B cell (primary cell): ENCODE data around the gene HDHD2. TPM values are rescaled to one million over a fixed set of nuclear protein-coding genes. Genes with fewer than 3 reads are reported as not detected.
"Not testable (repeated sequence)": the region's sequence is repeated elsewhere in the genome, so short reads cannot be mapped to it uniquely, and the experiment has no call there.

ENCODE experiments used
- ATAC-seq: fragments of 200-7000 bp; cut with Tn5 transposase; one replicate; pipeline ENCODE4 v1.10.0; 2021; ENCODE audit warnings: low read depth, mild to moderate bottlenecking, moderate number of reproducible peaks, moderate library complexity
- CTCF ChIA-PET: fragments of 350-600 bp; sonication (Branson Sonifier 250); formaldehyde crosslinking; loops from one replicate; lab custom pipeline; 2021; ENCODE audit warnings: antibody characterized with exemption, inconsistent platforms; lab: Charles Lee
- POLR2A ChIA-PET: fragments of 350-600 bp; sonication (Branson Sonifier 250); formaldehyde crosslinking; loops from one replicate; lab custom pipeline; 2021; ENCODE audit warnings: antibody characterized with exemption; lab: Charles Lee
- DNase-seq: peaks from one replicate; pipeline ENCODE4 v3.0.0; 2013
- H2AFZ ChIP-seq: 2 replicates; pipeline ENCODE4 v1.6.1; 2012; ENCODE audit warnings: mild to moderate bottlenecking, low read depth, low read length; ENCODE audit not compliant: insufficient read depth, poor library complexity, severe bottlenecking
- H3K27ac ChIP-seq, 2 donors: 1 replicate in 1 of 2; 2 replicates in 1 of 2; pipeline ENCODE4 v1.5.1; 2012 to 2013; ENCODE audit warnings: low read length in 2 of 2, mild to moderate bottlenecking in 2 of 2, moderate library complexity in 1 of 2
- H3K27me3 ChIP-seq, 4 experiments: fragments of 200-600 bp in 1 of 4; sonication (generic) in 1 of 4; replicated peaks in 1 of 4; 1 replicate in 2 of 4; 2 replicates in 2 of 4; pipeline versions ENCODE4 v1.6.1 to v1.7.0; 2013 to 2016; ENCODE audit warnings: low read length in 3 of 4, mild to moderate bottlenecking in 2 of 4, mixed read lengths in 1 of 4, moderate library complexity in 1 of 4; ENCODE audit not compliant: insufficient read depth in 4 of 4, control insufficient read depth in 3 of 4; ENCODE audit errors: control extremely low read depth in 1 of 4
- H3K36me3 ChIP-seq, 2 experiments: replicated peaks in 1 of 2; 1 replicate in 1 of 2; 2 replicates in 1 of 2; pipeline versions ENCODE4 v1.6.1 to v1.7.1; 2013; ENCODE audit warnings: low read length in 1 of 2; ENCODE audit not compliant: insufficient read depth in 2 of 2, control insufficient read depth in 1 of 2; ENCODE audit errors: control extremely low read depth in 1 of 2, extremely low read depth in 1 of 2
- H3K4me1 ChIP-seq, 2 donors: fragments of 200-600 bp in 1 of 2; sonication (generic) in 1 of 2; 1 replicate in 1 of 2; 2 replicates in 1 of 2; pipeline versions ENCODE4 v1.5.1 to v1.6.1; 2013 to 2017; ENCODE audit warnings: low read length in 2 of 2; ENCODE audit not compliant: control insufficient read depth in 2 of 2, insufficient read depth in 2 of 2
- H3K4me2 ChIP-seq: replicated peaks from 2 replicates; pipeline ENCODE3; 2012; ENCODE audit warnings: mild to moderate bottlenecking, low read depth, low read length; ENCODE audit not compliant: poor library complexity, severe bottlenecking
- H3K4me3 ChIP-seq, 5 experiments: fragments of 200-600 bp in 1 of 5; sonication (generic) in 1 of 5; 1 replicate in 3 of 5; 2 replicates in 2 of 5; pipeline versions ENCODE4 v1.5.1 to v1.7.0; 2011 to 2016; ENCODE audit warnings: low read length in 4 of 5, mild to moderate bottlenecking in 4 of 5, low read depth in 2 of 5, control low read depth in 1 of 5, moderate library complexity in 1 of 5; ENCODE audit not compliant: insufficient read depth in 1 of 5; ENCODE audit errors: control extremely low read depth in 1 of 5, extremely low read depth in 1 of 5
- H3K79me2 ChIP-seq: fragments of 200-600 bp; sonication (generic); one replicate; pipeline ENCODE4 v1.6.0; 2016; ENCODE audit warnings: low read length; ENCODE audit not compliant: control insufficient read depth, insufficient read depth
- H3K9ac ChIP-seq: fragments of 200-600 bp; sonication (generic); 2 replicates; pipeline ENCODE4 v1.6.1; 2017; ENCODE audit warnings: mild to moderate bottlenecking, low read length, moderate library complexity
- H3K9me3 ChIP-seq, 3 donors: one replicate each; pipeline versions ENCODE4 v1.6.1 to v1.7.1; 2013; ENCODE audit warnings: low read length in 2 of 3; ENCODE audit not compliant: control insufficient read depth in 2 of 3, insufficient read depth in 1 of 3; ENCODE audit errors: control extremely low read depth in 1 of 3
- H4K20me1 ChIP-seq: 2 replicates; pipeline ENCODE4 v1.6.0; 2012; ENCODE audit warnings: mild to moderate bottlenecking, low read length; ENCODE audit not compliant: insufficient read depth, control insufficient read depth, poor library complexity, severe bottlenecking
- H3K27ac Mint-ChIP-seq: one replicate; pipeline ENCODE4 v1.8.0; 2021; ENCODE audit warnings: mixed read lengths
- H3K27me3 Mint-ChIP-seq: one replicate; pipeline ENCODE4 v1.8.0; 2021; ENCODE audit warnings: mixed read lengths
- H3K4me1 Mint-ChIP-seq: one replicate; pipeline ENCODE4 v1.8.0; 2021; ENCODE audit warnings: mixed read lengths
- H3K4me3 Mint-ChIP-seq: one replicate; pipeline ENCODE4 v1.8.0; 2021; ENCODE audit warnings: mixed read lengths
- H3K9me3 Mint-ChIP-seq: one replicate; pipeline ENCODE4 v1.8.0; 2022; ENCODE audit warnings: mixed read lengths; ENCODE audit not compliant: insufficient read depth
- EZH2 ChIP-seq: IDR thresholded peaks from 2 replicates; pipeline ENCODE4 v1.6.1; 2012; ENCODE audit warnings: borderline replicate concordance, low read depth, mild to moderate bottlenecking, moderate library complexity, low read length; ENCODE audit not compliant: insufficient read depth, poor library complexity, severe bottlenecking
- WGBS: methylation state at CpG from one replicate; pipeline ENCODE4 v1.1.5; 2013; ENCODE audit warnings: missing lambda C conversion rate; ENCODE audit not compliant: insufficient coverage; 5-methylcytosine and 5-hydroxymethylcytosine counted together
- intact Hi-C: fragments of 100-400 bp; cut with micrococcal nuclease; formaldehyde crosslinking; loops from one replicate; pipeline ENCODE4 v1.10.0; 2022
- polyA plus RNA-seq: library from polyadenylated mRNA; depleted of rRNA; stranded (reverse); fragments of >200 nt; gene quantifications from 2 replicates; pipeline ENCODE4 v1.2.3, GENCODE V29; 2012
- total RNA-seq, 2 donors: library from RNA; stranded (reverse); fragments of 120-200 nt in 1 of 2; gene quantifications; 1 replicate in 1 of 2; 2 replicates in 1 of 2; pipeline versions ENCODE4 v1.2.3 to v1.2.4, GENCODE V29; 2013 to 2022
- TF ChIP-seq, protein P1 (sequence below): fragments of 200-600 bp; IDR thresholded peaks from one replicate; pipeline ENCODE4 v1.8.0; 2022; ENCODE audit warnings: antibody characterized with exemption, mild to moderate bottlenecking

HDHD2 gene
- total and polyA plus RNA-seq, 2 donors (not counting 1 experiment from before 2014, with no cell fraction given) = 7.3 to 45.5 TPM

DNA sequence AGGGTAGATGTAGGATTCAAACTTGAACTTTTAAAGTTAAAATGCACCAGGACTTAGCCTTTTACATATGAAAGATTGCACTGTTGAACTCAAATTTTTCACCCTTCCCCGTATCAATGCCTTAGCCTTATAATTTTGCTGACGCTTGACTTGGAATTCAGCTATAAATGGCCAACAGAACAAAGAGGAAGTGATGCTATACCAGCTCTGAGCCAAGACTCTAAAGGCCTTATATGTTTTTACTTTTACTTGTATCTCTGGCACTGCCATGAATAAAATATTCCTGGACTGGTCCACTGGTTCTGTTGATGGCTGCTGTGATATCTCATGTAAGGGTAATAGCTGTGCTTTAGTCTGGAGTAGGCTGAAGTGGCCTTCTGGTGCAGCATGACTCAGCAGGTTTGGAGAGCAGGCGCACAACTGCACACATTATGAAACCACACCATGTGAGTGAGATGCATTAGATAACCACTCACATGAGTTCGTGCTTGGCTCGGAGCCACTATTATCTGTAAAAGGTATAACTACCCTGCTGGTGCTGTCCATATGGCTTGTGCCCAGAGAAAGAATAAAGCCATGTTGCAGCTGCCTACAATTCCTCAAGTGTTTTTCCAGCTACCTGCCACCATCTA, 34.2 kb upstream of the HDHD2 start:
- CTCF ChIA-PET = interaction anchor here (2.3 kb wide), 1 partner anchor 20 kb away, joined by 7 read pairs; no protein-coding TSS in a partner anchor
- H3K9me3 Mint-ChIP-seq = peaks cover 14% of the 10 kb centered on the region
- no peak overlapping the region for H3K4me3 ChIP-seq
- no peak overlapping the region for H2AFZ ChIP-seq
- H3K27ac ChIP-seq = no peak overlapping the region
- no peak for ATAC-seq
- peaks cover 24% of the 10 kb centered on the region for H3K27me3 Mint-ChIP-seq
- H3K4me3 Mint-ChIP-seq = no peak overlapping the region
- no peaks in the 10 kb centered on the region for H4K20me1 ChIP-seq
- POLR2A ChIA-PET = no interaction called here
- intact Hi-C loops = no loop called here
- H3K79me2 ChIP-seq = no peaks in the 10 kb centered on the region
- H3K36me3 ChIP-seq = no peaks in the 10 kb centered on the region
- no peaks in the 10 kb centered on the region for H3K4me1 ChIP-seq
- no peak overlapping the region for H3K27ac Mint-ChIP-seq
- no peak overlapping the region for H3K9ac ChIP-seq
- H3K27me3 ChIP-seq = peaks cover 0 to 8% (median 0%) of the 10 kb centered on the region in 4 experiments
- peak; percentile 42 for DNase-seq
- H3K9me3 ChIP-seq = peaks cover 0 to 19% (median 17%) of the 10 kb centered on the region in 3 donors
- WGBS = 75% methylated on average over 3 of the region's 5 CpGs
- peaks cover 3% of the 10 kb centered on the region for H3K4me1 Mint-ChIP-seq
- no peak overlapping the region for H3K4me2 ChIP-seq
- TF ChIP-seq EZH2 = no peak
- TF ChIP-seq, protein P1, sequence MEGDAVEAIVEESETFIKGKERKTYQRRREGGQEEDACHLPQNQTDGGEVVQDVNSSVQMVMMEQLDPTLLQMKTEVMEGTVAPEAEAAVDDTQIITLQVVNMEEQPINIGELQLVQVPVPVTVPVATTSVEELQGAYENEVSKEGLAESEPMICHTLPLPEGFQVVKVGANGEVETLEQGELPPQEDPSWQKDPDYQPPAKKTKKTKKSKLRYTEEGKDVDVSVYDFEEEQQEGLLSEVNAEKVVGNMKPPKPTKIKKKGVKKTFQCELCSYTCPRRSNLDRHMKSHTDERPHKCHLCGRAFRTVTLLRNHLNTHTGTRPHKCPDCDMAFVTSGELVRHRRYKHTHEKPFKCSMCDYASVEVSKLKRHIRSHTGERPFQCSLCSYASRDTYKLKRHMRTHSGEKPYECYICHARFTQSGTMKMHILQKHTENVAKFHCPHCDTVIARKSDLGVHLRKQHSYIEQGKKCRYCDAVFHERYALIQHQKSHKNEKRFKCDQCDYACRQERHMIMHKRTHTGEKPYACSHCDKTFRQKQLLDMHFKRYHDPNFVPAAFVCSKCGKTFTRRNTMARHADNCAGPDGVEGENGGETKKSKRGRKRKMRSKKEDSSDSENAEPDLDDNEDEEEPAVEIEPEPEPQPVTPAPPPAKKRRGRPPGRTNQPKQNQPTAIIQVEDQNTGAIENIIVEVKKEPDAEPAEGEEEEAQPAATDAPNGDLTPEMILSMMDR = no peak

DNA sequence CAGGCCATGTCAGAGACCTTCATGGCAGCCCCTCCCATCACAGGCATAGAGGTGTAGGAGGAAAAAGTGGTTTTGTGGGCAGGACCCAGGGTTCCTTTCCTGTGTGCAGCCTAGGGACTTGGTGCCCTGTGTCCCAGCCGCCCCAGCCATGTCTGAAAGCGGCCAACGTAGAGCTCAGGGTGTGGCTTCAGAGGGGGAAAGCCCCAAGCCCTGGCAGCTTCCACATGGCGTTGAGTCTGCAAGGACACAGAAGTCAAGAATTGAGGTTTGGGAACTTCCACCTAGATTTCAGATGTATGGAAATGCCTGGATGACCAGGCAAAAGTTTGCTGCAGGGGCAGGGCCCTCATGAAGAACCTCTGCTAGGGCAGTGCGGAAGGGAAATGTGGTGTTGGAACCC, 31.9 kb upstream of the HDHD2 start:
- 69% methylated on average over 4 of the region's 5 CpGs for WGBS
- Mint-ChIP-seq H3K9me3 (peaks cover 14% of the 10 kb centered on the region), H3K27me3 (peaks cover 18% of the 10 kb centered on the region)
- POLR2A ChIA-PET, H3K36me3 ChIP-seq, H4K20me1 ChIP-seq, H3K9ac ChIP-seq, H3K4me1 Mint-ChIP-seq, ATAC-seq, H3K4me3 ChIP-seq, H2AFZ ChIP-seq, DNase-seq, H3K79me2 ChIP-seq, H3K4me2 ChIP-seq, H3K27ac ChIP-seq, intact Hi-C loops, CTCF ChIA-PET, H3K27me3 ChIP-seq, H3K4me3 Mint-ChIP-seq, H3K4me1 ChIP-seq, H3K27ac Mint-ChIP-seq: not testable (repeated sequence)
- peaks cover 0 to 19% (median 17%) of the 10 kb centered on the region in 3 donors for H3K9me3 ChIP-seq
